HepG2 (cell line): ENCODE results near the gene THOC6. TPM values are rescaled to one million over a fixed set of nuclear protein-coding genes. Genes with fewer than 3 reads are reported as not detected.

ENCODE experiments used
- ATF7 ChIP-seq, 2 experiments: fragments of 450-650 bp in 1 of 2; sonication (generic) in 1 of 2; formaldehyde crosslinking in 1 of 2; IDR thresholded peaks; 2 replicates each; pipeline versions ENCODE4 v1.4.0 to v1.6.1; 2016 to 2020; ENCODE audit warnings: antibody characterized with exemption in 1 of 2, mild to moderate bottlenecking in 1 of 2, missing genetic modification reagents in 1 of 2
- CBX5 ChIP-seq: sonication (generic); formaldehyde crosslinking; IDR thresholded peaks from 2 replicates; pipeline ENCODE4 v1.4.0; 2020; ENCODE audit warnings: missing genetic modification reagents, borderline replicate concordance
- CREB1 ChIP-seq, 2 experiments: fragments of 450-650 bp in 1 of 2; IDR thresholded peaks; 2 replicates each; pipeline ENCODE4 v1.6.1; 2016 to 2017; ENCODE audit warnings: control low read depth in 1 of 2, mild to moderate bottlenecking in 1 of 2, missing compliant biosample characterization in 1 of 2, missing genetic modification characterization in 1 of 2
- ELF1 ChIP-seq: sonication (generic); formaldehyde crosslinking; IDR thresholded peaks from 2 replicates; pipeline ENCODE4 v1.4.0; 2020; ENCODE audit warnings: missing genetic modification reagents
- ELF3 ChIP-seq: IDR thresholded peaks from 2 replicates; pipeline ENCODE4 v1.6.1; 2016; ENCODE audit warnings: missing genetic modification reagents, missing compliant biosample characterization
- EP300 ChIP-seq, 3 experiments: sonication (generic) in 1 of 3; formaldehyde crosslinking in 1 of 3; IDR thresholded peaks; 2 replicates each; pipeline versions ENCODE4 v1.5.1 to v1.6.1; 2011 to 2020; ENCODE audit warnings: low read depth in 2 of 3, low read length in 2 of 3, borderline replicate concordance in 1 of 3, improper control_type of control experiment in 1 of 3, mild to moderate bottlenecking in 1 of 3, missing genetic modification reagents in 1 of 3, moderate library complexity in 1 of 3
- KLF16 ChIP-seq, 2 experiments: sonication (generic) in 1 of 2; formaldehyde crosslinking in 1 of 2; IDR thresholded peaks; 2 replicates each; pipeline versions ENCODE4 v1.6.1 to v1.8.0; 2016 to 2023; ENCODE audit warnings: missing genetic modification reagents in 2 of 2, missing compliant biosample characterization in 1 of 2
- MAFK ChIP-seq, 2 experiments: IDR thresholded peaks in 1 of 2; conservative IDR thresholded peaks in 1 of 2; 2 replicates each; pipeline ENCODE4 v1.6.1; 2011; ENCODE audit warnings: improper control_type of control experiment in 2 of 2, low read length in 2 of 2
- NFE2 ChIP-seq: sonication (generic); formaldehyde crosslinking; IDR thresholded peaks from 2 replicates; pipeline ENCODE4 v1.4.0; 2020; ENCODE audit warnings: missing genetic modification reagents
- NFE2L1 ChIP-seq: sonication (generic); formaldehyde crosslinking; IDR thresholded peaks from 2 replicates; pipeline ENCODE4 v1.4.0; 2020; ENCODE audit warnings: missing genetic modification reagents, mild to moderate bottlenecking, borderline replicate concordance
- PLRG1 ChIP-seq: fragments of 450-650 bp; conservative IDR thresholded peaks from 2 replicates; pipeline ENCODE4 v1.6.1; 2016
- RERE ChIP-seq: IDR thresholded peaks from 2 replicates; pipeline ENCODE4 v1.6.1; 2016; ENCODE audit warnings: low read depth, missing genetic modification reagents, missing compliant biosample characterization
- SIX1 ChIP-seq: sonication (generic); formaldehyde crosslinking; IDR thresholded peaks from 2 replicates; pipeline ENCODE4 v1.4.0; 2020; ENCODE audit warnings: missing genetic modification reagents, borderline replicate concordance
- TCF7L2 ChIP-seq: IDR thresholded peaks from 2 replicates; pipeline ENCODE4 v1.6.1; 2011; ENCODE audit warnings: mild to moderate bottlenecking, low read depth, low read length, moderate library complexity
- THYN1 ChIP-seq: sonication (generic); formaldehyde crosslinking; IDR thresholded peaks from 2 replicates; pipeline ENCODE4 v1.8.1; 2023; ENCODE audit warnings: low read depth, mild to moderate bottlenecking, moderate library complexity, missing genetic modification reagents, borderline replicate concordance
- TMF1 ChIP-seq: sonication (generic); formaldehyde crosslinking; IDR thresholded peaks from 2 replicates; pipeline ENCODE4 v1.8.1; 2022; ENCODE audit warnings: low read depth, missing genetic modification reagents
- ZNF343 ChIP-seq: sonication (generic); formaldehyde crosslinking; IDR thresholded peaks from 2 replicates; pipeline ENCODE4 v1.4.0; 2020; ENCODE audit warnings: mild to moderate bottlenecking, missing genetic modification reagents
- ZNF543 ChIP-seq: sonication (generic); formaldehyde crosslinking; IDR thresholded peaks from 2 replicates; pipeline ENCODE4 v1.4.0; 2020; ENCODE audit warnings: mild to moderate bottlenecking, missing genetic modification reagents
- ZNF777 ChIP-seq: sonication (generic); formaldehyde crosslinking; IDR thresholded peaks from 2 replicates; pipeline ENCODE4 v1.4.0; 2020; ENCODE audit warnings: missing genetic modification reagents
- ZSCAN30 ChIP-seq: sonication (generic); formaldehyde crosslinking; IDR thresholded peaks from 2 replicates; pipeline ENCODE4 v1.5.0; 2020; ENCODE audit warnings: mild to moderate bottlenecking, missing genetic modification reagents
- polyA plus RNA-seq, 8 experiments: library from polyadenylated mRNA; depleted of rRNA in 3 of 8; stranded (reverse) in 7 of 8; unstranded in 1 of 8; fragments of >200 nt; fragmentation: Illumina TruSeq in 4 of 8; extraction: Trizol in 4 of 8; gene quantifications; 2 replicates each; pipeline versions ENCODE4 v1.2.1 to v1.2.3, GENCODE V29; 2011 to 2016; ENCODE audit warnings: low read depth in 4 of 8, missing spikeins in 1 of 8, mixed read lengths in 1 of 8; ENCODE audit not compliant: insufficient read depth in 1 of 8
- total RNA-seq, 5 experiments: library from RNA; depleted of rRNA; stranded (reverse); fragments of >200 nt; fragmentation: Illumina TruSeq; extraction: Trizol; gene quantifications; 2 replicates each; pipeline ENCODE4 v1.2.3, GENCODE V29; 2016; ENCODE audit warnings: low read depth in 1 of 5
- TF ChIP-seq, protein P1 (sequence below): sonication (generic); formaldehyde crosslinking; IDR thresholded peaks from 2 replicates; pipeline ENCODE4 v1.8.0; 2023; ENCODE audit warnings: mild to moderate bottlenecking, missing genetic modification reagents

THOC6 gene
- total and polyA plus RNA-seq, 2 of the 13 experiments (the other 11 are each of a cell fraction or from before 2014, with no cell fraction given) = 32.1 to 37.0 TPM

- TF ChIP-seq RERE (CRISPR knock-in tag) (no peak), ATF7 (IDR thresholded peaks at IDR 0.05) (peak; percentile 97), ATF7 (CRISPR knock-in tag; IDR thresholded peaks at IDR 0.05) (peak; percentile 99), ELF1 (CRISPR knock-in tag) (0 out of 2 replicates have a peak, but pooled peaks have one; percentile 23), MAFK (conservative IDR thresholded peaks at IDR 0.05 in 1 of 2, IDR thresholded peaks at IDR 0.05 in 1 of 2; ENCODE audit: low read length in 2 of 2) (peak in 1 of 2 experiments; percentile 35; a peak in 2 of 4 replicates), NFE2 (CRISPR knock-in tag) (no peak), ZNF777 (CRISPR knock-in tag) (no peak), ELF3 (CRISPR knock-in tag) (peak; percentile 61; the same call in 1 of the 2 replicates), PLRG1 (no peak), TCF7L2 (no peak), CREB1 (IDR thresholded peaks at IDR 0.05) (peak; percentile 94), CREB1 (CRISPR knock-in tag; IDR thresholded peaks at IDR 0.05) (peak; percentile 82; the same call in 1 of the 2 replicates), SIX1 (CRISPR knock-in tag) (no peak), NFE2L1 (CRISPR knock-in tag) (no peak), TMF1 (CRISPR knock-in tag) (0 out of 2 replicates have a peak, but pooled peaks have one; percentile 33), THYN1 (CRISPR knock-in tag) (no peak), KLF16 (CRISPR knock-in tag; IDR thresholded peaks at IDR 0.05) (peak in 1 of 2 experiments; percentile 77; a peak in 1 of 4 replicates), CBX5 (CRISPR knock-in tag) (peak; percentile 58; the same call in 1 of the 2 replicates), ZSCAN30 (CRISPR knock-in tag) (no peak), ZNF343 (CRISPR knock-in tag) (peak; percentile 59; the same call in 1 of the 2 replicates), EP300 (IDR thresholded peaks at IDR 0.05; ENCODE audit: low read depth in 2 of 2, low read length in 2 of 2) (peak in 1 of 2 experiments; percentile 59; a peak in 2 of 4 replicates), EP300 (CRISPR knock-in tag; IDR thresholded peaks at IDR 0.05; ENCODE audit: borderline replicate concordance) (0 out of 2 replicates have a peak, but pooled peaks have one; percentile 17), ZNF543 (no peak)
- TF ChIP-seq, protein P1, sequence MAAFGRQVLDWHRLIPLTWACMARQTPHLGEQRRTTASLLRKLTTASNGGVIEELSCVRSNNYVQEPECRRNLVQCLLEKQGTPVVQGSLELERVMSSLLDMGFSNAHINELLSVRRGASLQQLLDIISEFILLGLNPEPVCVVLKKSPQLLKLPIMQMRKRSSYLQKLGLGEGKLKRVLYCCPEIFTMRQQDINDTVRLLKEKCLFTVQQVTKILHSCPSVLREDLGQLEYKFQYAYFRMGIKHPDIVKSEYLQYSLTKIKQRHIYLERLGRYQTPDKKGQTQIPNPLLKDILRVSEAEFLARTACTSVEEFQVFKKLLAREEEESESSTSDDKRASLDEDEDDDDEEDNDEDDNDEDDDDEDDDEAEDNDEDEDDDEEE (CRISPR knock-in tag) = peak; percentile 25; the same call in 1 of the 2 replicates
Measured at GRCh38 chr16:3065069-3065741, 41.4 kb downstream of the THOC6 start, which contains the start of gene IL32 (continued).
